Colonic mucosa (tissue), 4 donors: ENCODE results near the gene HSD17B8. TPM values are rescaled to one million over a fixed set of nuclear protein-coding genes. Genes with fewer than 3 reads are reported as not detected.
A peak's percentile ranks its signal among the peaks of the same experiment; 100 is the strongest.

Experiments used
- DNase-seq: peaks from one replicate; pipeline ENCODE4 v3.0.0-alpha.2; 2020
- H3K27ac ChIP-seq: fragments of 200-600 bp; one replicate; pipeline ENCODE4 v1.8.0; 2021
- H3K27me3 ChIP-seq: fragments of 200-600 bp; one replicate; pipeline ENCODE4 v1.8.0; 2021
- H3K36me3 ChIP-seq: fragments of 200-600 bp; one replicate; pipeline ENCODE4 v1.8.0; 2021
- H3K4me1 ChIP-seq: fragments of 200-600 bp; one replicate; pipeline ENCODE4 v1.8.0; 2021; ENCODE audit warnings: mild to moderate bottlenecking
- H3K4me3 ChIP-seq: fragments of 200-600 bp; one replicate; pipeline ENCODE4 v1.8.0; 2021
- H3K9ac ChIP-seq, 2 donors: one replicate each; pipeline ENCODE4 v1.7.0; 2013; ENCODE audit warnings: control low read depth in 2 of 2, low read depth in 2 of 2, low read length in 2 of 2
- H3K9me3 ChIP-seq: fragments of 200-600 bp; one replicate; pipeline ENCODE4 v1.8.0; 2021
- intact Hi-C: fragments of 100-400 bp; cut with DNase I; formaldehyde crosslinking; loops from one replicate; pipeline ENCODE4 v1.14.1; 2022
- total RNA-seq, 2 donors: library from RNA; stranded (reverse); fragmentation: NEBNext Ultra II Directional in 1 of 2; extraction: Animal tissue kit (Norgen Biotek cat#: 25700) in 1 of 2; gene quantifications; one replicate each; pipeline ENCODE4 v1.2.1, GENCODE V29; 2021
- TF ChIP-seq, protein P1 (sequence below): fragments of 200-600 bp; IDR thresholded peaks from one replicate; pipeline ENCODE4 v1.8.0; 2022; ENCODE audit warnings: antibody characterized with exemption, mild to moderate bottlenecking
- donor health status: healthy.
- donor health status: DM: no; HTN: no; CAD: no.
- donor health status: DM: no; HTN: no; CAD: no.

HSD17B8 gene
- total RNA-seq, 2 donors from 2014 or later = 13.0 to 23.7 TPM

- no peak for DNase-seq
These were observed 31.5 kb upstream of the HSD17B8 start for GRCh38 chr6:33172688-33173534.

GRCh38 chr6:33173535-33174180 is 30.8 kb upstream of the HSD17B8 start:
- H3K9me3 ChIP-seq = no peaks in the 10 kb centered on the region
- no peaks in the 10 kb centered on the region for H3K4me1 ChIP-seq
- H3K27me3 ChIP-seq = no peaks in the 10 kb centered on the region
- intact Hi-C loops = no loop called here
- DNase-seq = no peak
- H3K36me3 ChIP-seq = no peaks in the 10 kb centered on the region
- no peak overlapping the region for H3K9ac ChIP-seq
- H3K4me3 ChIP-seq = no peak overlapping the region
- TF ChIP-seq, protein P1, sequence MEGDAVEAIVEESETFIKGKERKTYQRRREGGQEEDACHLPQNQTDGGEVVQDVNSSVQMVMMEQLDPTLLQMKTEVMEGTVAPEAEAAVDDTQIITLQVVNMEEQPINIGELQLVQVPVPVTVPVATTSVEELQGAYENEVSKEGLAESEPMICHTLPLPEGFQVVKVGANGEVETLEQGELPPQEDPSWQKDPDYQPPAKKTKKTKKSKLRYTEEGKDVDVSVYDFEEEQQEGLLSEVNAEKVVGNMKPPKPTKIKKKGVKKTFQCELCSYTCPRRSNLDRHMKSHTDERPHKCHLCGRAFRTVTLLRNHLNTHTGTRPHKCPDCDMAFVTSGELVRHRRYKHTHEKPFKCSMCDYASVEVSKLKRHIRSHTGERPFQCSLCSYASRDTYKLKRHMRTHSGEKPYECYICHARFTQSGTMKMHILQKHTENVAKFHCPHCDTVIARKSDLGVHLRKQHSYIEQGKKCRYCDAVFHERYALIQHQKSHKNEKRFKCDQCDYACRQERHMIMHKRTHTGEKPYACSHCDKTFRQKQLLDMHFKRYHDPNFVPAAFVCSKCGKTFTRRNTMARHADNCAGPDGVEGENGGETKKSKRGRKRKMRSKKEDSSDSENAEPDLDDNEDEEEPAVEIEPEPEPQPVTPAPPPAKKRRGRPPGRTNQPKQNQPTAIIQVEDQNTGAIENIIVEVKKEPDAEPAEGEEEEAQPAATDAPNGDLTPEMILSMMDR = no peak
- no peak overlapping the region for H3K27ac ChIP-seq

More at GRCh38 chr6:33172688-33173534, 31.5 kb upstream of the HSD17B8 start:
- TF ChIP-seq, protein P1 = peak; percentile 50
- no peaks in the 10 kb centered on the region for H3K9me3 ChIP-seq
- intact Hi-C loops = no loop called here
- H3K4me1 ChIP-seq = no peaks in the 10 kb centered on the region
- no peaks in the 10 kb centered on the region for H3K36me3 ChIP-seq
- no peak overlapping the region for H3K9ac ChIP-seq
- no peak overlapping the region for H3K4me3 ChIP-seq
- no peak overlapping the region for H3K27ac ChIP-seq
- H3K27me3 ChIP-seq = no peaks in the 10 kb centered on the region

DNA sequence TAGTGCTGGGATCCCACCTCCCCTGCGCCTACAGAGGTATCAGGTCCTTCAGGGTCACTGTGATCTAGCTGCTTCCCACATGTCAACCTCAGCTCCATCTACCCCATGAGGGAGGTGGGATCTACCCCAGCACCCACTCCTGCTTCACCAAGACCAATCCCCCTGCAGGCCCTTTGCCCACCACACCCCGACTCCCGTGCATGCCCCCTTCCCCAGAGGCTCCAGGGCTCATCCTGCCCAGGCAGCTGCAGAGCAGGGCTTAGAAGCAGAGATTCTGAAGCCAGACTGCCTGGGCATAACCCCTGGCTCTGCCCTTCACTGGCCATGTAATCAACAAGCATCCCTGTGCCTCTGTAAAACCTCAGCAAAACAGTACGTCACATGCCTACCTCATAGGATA is 29.7 kb upstream of the HSD17B8 start:
- Histone ChIP-seq H3K36me3 (no peaks in the 10 kb centered on the region), H3K4me3 (no peak overlapping the region), H3K27me3 (no peaks in the 10 kb centered on the region), H3K9ac (no peak overlapping the region), H3K27ac (no peak overlapping the region), H3K4me1 (no peaks in the 10 kb centered on the region), H3K9me3 (no peaks in the 10 kb centered on the region)
- intact Hi-C loops = no loop called here
- TF ChIP-seq, protein P1 = no peak
- no peak for DNase-seq

GRCh38 chr6:33175436-33176069 is 28.9 kb upstream of the HSD17B8 start:
- Histone ChIP-seq H3K9ac (no peak overlapping the region), H3K27me3 (no peaks in the 10 kb centered on the region), H3K36me3 (no peaks in the 10 kb centered on the region), H3K9me3 (no peaks in the 10 kb centered on the region), H3K27ac (no peak overlapping the region), H3K4me3 (no peak overlapping the region), H3K4me1 (no peaks in the 10 kb centered on the region)
- DNase-seq = no peak
- intact Hi-C loops = no loop called here
- TF ChIP-seq, protein P1 = no peak

- DNase-seq = no peak
- TF ChIP-seq, protein P1 = no peak
- Histone ChIP-seq H3K9ac (no peak overlapping the region), H3K27ac (no peak overlapping the region), H3K36me3 (no peaks in the 10 kb centered on the region), H3K4me3 (no peak overlapping the region), H3K4me1 (no peaks in the 10 kb centered on the region), H3K27me3 (no peaks in the 10 kb centered on the region), H3K9me3 (no peaks in the 10 kb centered on the region)
- intact Hi-C loops = no loop called here
These were observed 27.5 kb upstream of the HSD17B8 start for GRCh38 chr6:33176906-33177305.
